ENCODE measurements around the gene RAD18. TPM values are rescaled to one million over a fixed set of nuclear protein-coding genes. Genes with fewer than 3 reads are reported as not detected.

RAD18 gene
- total RNA-seq, 2 donors from 2014 or later = 18.2 to 20.8 TPM

GRCh38 chr3:8987226-8987625 is 24.0 kb upstream of the RAD18 start:
- Mint-ChIP-seq H3K9me3 (no peaks in the 10 kb centered on the region), H3K36me3 (ENCODE audit: low read depth) (no peaks in the 10 kb centered on the region), H3K4me1 (no peaks in the 10 kb centered on the region), H3K4me3 (no peak overlapping the region), H3K27ac (no peak overlapping the region), H3K27me3 (ENCODE audit: insufficient read depth) (peaks cover 3% of the 10 kb centered on the region)
- DNase-seq = peak; percentile 52
- 76 to 82% methylated on average over 3 to 6 of the region's 6 CpGs for WGBS, 2 experiments (ENCODE audit: insufficient coverage in 1 of 2, insufficient read length in 1 of 2)
- H3K36me3 ChIP-seq (ENCODE audit: control insufficient read depth, insufficient read depth, low read length) = no peaks in the 10 kb centered on the region
- no peaks in the 10 kb centered on the region for H3K9me3 ChIP-seq (ENCODE audit: control insufficient read depth, low read length)
- no peak overlapping the region for H3K4me3 ChIP-seq (ENCODE audit: low read length)
- no peak overlapping the region for H3K27ac ChIP-seq (ENCODE audit: low read depth, low read length)
- H3K9ac ChIP-seq (ENCODE audit: extremely low read depth, low read length, poor library complexity, severe bottlenecking) = no peak overlapping the region
- no peaks in the 10 kb centered on the region for H3K4me1 ChIP-seq (ENCODE audit: control insufficient read depth, insufficient read depth, low read length)
- TF ChIP-seq CTCF (conservative IDR thresholded peaks at IDR 0.05) = no peak
- H3K27me3 ChIP-seq (ENCODE audit: control insufficient read depth, insufficient read depth, low read length, poor library complexity, severe bottlenecking) = no peaks in the 10 kb centered on the region

- TF ChIP-seq CTCF (conservative IDR thresholded peaks at IDR 0.05) = no peak
- Histone ChIP-seq H3K4me3 (ENCODE audit: low read length) (no peak overlapping the region), H3K9ac (ENCODE audit: extremely low read depth, low read length, poor library complexity, severe bottlenecking) (no peak overlapping the region), H3K27ac (ENCODE audit: low read depth, low read length) (no peak overlapping the region), H3K27me3 (ENCODE audit: control insufficient read depth, insufficient read depth, low read length, poor library complexity, severe bottlenecking) (no peaks in the 10 kb centered on the region), H3K4me1 (ENCODE audit: control insufficient read depth, insufficient read depth, low read length) (no peaks in the 10 kb centered on the region), H3K9me3 (ENCODE audit: control insufficient read depth, low read length) (no peaks in the 10 kb centered on the region), H3K36me3 (ENCODE audit: control insufficient read depth, insufficient read depth, low read length) (no peaks in the 10 kb centered on the region)
- H3K4me1 Mint-ChIP-seq = no peaks in the 10 kb centered on the region
- H3K36me3 Mint-ChIP-seq (ENCODE audit: low read depth) = no peaks in the 10 kb centered on the region
- H3K4me3 Mint-ChIP-seq = no peak overlapping the region
- WGBS, 2 experiments (ENCODE audit: insufficient coverage in 1 of 2, insufficient read length in 1 of 2) = 89 to 100% methylated on average over 3 to 5 of the region's 6 CpGs
- peaks cover 6% of the 10 kb centered on the region for H3K27me3 Mint-ChIP-seq (ENCODE audit: insufficient read depth)
- DNase-seq = no peak
- H3K27ac Mint-ChIP-seq = no peak overlapping the region
- H3K9me3 Mint-ChIP-seq = no peaks in the 10 kb centered on the region
Observed at GRCh38 chr3:8986741-8987140, 23.5 kb upstream of the RAD18 start.

- H3K4me1 ChIP-seq (ENCODE audit: control insufficient read depth, insufficient read depth, low read length) = no peaks in the 10 kb centered on the region
- H3K36me3 ChIP-seq (ENCODE audit: control insufficient read depth, insufficient read depth, low read length) = no peaks in the 10 kb centered on the region
- H3K4me3 ChIP-seq (ENCODE audit: low read length) = no peak overlapping the region
- Mint-ChIP-seq H3K36me3 (ENCODE audit: low read depth) (no peaks in the 10 kb centered on the region), H3K4me3 (no peak overlapping the region), H3K27ac (no peak overlapping the region), H3K27me3 (ENCODE audit: insufficient read depth) (peaks cover 13% of the 10 kb centered on the region), H3K9me3 (no peaks in the 10 kb centered on the region), H3K4me1 (no peaks in the 10 kb centered on the region)
- 88 to 89% methylated on average over 6 to 9 of the region's 9 CpGs for WGBS, 2 experiments (ENCODE audit: insufficient coverage in 1 of 2, insufficient read length in 1 of 2)
- no peak overlapping the region for H3K9ac ChIP-seq (ENCODE audit: extremely low read depth, low read length, poor library complexity, severe bottlenecking)
- H3K27ac ChIP-seq (ENCODE audit: low read depth, low read length) = no peak overlapping the region
- H3K9me3 ChIP-seq (ENCODE audit: control insufficient read depth, low read length) = no peaks in the 10 kb centered on the region
- no peak for DNase-seq
- peaks cover 4% of the 10 kb centered on the region for H3K27me3 ChIP-seq (ENCODE audit: control insufficient read depth, insufficient read depth, low read length, poor library complexity, severe bottlenecking)
- TF ChIP-seq CTCF (conservative IDR thresholded peaks at IDR 0.05) = no peak
Observed at GRCh38 chr3:8985876-8986275, 22.6 kb upstream of the RAD18 start.
